ENCODE data around the gene THRA.

DNA sequence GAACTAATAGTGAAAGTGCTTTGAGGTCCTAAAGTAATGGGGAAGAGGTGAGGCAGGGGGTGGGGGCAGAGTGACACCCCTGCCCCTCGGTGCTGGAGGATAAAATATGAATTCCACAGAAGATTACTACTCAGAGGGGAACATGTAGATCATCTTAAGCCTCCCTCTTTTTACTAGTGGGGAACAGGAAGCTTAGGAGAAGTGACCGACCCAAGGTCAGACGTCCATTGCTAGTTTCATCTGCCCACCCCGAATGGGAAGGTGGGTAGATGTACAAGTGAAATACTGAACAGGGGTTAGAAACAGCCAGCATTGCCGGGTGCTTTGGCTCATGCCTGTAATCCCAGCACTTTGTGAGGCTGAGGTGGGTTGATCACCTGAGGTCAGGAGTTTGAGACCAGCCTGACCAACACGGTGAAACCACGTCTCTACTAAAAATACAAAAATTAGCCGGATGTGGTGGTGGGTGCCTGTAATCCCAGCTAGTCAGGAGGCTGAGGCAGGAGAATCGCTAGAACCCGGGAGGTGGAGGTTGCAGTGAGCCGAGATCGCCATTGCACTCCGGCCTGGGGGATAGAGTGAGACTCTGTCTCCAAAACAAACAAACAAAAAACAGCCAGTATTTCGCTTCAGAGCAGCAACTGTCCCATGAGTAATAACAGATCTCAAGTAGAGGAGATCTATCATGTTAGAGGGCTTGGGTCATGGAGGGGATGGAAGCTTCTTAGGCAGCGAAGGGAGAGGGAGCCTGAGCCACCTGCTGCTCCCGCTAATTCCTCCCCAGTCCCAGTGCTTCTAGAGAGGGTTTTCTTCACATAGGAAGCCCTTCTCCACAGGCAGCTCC, 38.8 kb downstream of the THRA start:
- TF ChIP-seq, protein P1, sequence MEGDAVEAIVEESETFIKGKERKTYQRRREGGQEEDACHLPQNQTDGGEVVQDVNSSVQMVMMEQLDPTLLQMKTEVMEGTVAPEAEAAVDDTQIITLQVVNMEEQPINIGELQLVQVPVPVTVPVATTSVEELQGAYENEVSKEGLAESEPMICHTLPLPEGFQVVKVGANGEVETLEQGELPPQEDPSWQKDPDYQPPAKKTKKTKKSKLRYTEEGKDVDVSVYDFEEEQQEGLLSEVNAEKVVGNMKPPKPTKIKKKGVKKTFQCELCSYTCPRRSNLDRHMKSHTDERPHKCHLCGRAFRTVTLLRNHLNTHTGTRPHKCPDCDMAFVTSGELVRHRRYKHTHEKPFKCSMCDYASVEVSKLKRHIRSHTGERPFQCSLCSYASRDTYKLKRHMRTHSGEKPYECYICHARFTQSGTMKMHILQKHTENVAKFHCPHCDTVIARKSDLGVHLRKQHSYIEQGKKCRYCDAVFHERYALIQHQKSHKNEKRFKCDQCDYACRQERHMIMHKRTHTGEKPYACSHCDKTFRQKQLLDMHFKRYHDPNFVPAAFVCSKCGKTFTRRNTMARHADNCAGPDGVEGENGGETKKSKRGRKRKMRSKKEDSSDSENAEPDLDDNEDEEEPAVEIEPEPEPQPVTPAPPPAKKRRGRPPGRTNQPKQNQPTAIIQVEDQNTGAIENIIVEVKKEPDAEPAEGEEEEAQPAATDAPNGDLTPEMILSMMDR (IDR thresholded peaks at IDR 0.05), result no peak
- TF ChIP-seq POLR2A (IDR thresholded peaks at IDR 0.05), result no peak
